ENCODE measurements around the gene TMEM41A.

DNA sequence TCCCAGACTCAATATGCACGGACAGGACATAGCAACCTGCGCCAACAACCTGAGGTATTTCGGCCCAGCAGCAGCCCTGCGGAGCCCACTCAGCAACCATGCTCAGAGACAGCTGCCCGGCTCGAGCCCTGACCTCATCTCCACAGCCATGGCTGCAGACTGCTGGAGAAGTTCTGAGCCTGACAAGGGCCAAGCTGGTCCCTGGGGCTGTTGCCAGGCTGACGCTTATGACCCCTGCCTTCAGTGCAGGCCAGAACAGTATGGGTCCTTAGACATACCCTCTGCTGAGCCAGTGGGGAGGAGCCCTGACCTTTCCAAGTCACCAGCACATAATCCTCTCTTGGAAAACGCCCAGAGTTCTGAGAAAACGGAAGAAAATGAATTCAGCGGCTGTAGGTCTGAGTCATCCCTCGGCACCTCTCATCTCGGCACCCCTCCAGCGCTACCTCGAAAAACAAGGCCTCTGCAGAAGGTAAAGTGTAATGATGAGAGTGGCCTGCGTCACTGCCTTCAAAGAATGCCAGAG lies 25.5 kb downstream of the TMEM41A start:
- TF ChIP-seq EZH2phosphoT487 (IDR thresholded peaks at IDR 0.05; ENCODE audit: low read length): no peak
- TF ChIP-seq, protein P1, sequence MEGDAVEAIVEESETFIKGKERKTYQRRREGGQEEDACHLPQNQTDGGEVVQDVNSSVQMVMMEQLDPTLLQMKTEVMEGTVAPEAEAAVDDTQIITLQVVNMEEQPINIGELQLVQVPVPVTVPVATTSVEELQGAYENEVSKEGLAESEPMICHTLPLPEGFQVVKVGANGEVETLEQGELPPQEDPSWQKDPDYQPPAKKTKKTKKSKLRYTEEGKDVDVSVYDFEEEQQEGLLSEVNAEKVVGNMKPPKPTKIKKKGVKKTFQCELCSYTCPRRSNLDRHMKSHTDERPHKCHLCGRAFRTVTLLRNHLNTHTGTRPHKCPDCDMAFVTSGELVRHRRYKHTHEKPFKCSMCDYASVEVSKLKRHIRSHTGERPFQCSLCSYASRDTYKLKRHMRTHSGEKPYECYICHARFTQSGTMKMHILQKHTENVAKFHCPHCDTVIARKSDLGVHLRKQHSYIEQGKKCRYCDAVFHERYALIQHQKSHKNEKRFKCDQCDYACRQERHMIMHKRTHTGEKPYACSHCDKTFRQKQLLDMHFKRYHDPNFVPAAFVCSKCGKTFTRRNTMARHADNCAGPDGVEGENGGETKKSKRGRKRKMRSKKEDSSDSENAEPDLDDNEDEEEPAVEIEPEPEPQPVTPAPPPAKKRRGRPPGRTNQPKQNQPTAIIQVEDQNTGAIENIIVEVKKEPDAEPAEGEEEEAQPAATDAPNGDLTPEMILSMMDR (IDR thresholded peaks at IDR 0.05; ENCODE audit: low read length): no peak
- no peak for TF ChIP-seq EZH2 (optimal IDR thresholded peaks at IDR 0.05; ENCODE audit: low read depth, low read length)

Data from MM.1S (cell line).